ENCODE results near the gene MRPL24. TPM values are rescaled to one million over a fixed set of nuclear protein-coding genes. Genes with fewer than 3 reads are reported as not detected.

Gene MRPL24
- polyA plus RNA-seq, 1 donor: 58.1 TPM

DNA sequence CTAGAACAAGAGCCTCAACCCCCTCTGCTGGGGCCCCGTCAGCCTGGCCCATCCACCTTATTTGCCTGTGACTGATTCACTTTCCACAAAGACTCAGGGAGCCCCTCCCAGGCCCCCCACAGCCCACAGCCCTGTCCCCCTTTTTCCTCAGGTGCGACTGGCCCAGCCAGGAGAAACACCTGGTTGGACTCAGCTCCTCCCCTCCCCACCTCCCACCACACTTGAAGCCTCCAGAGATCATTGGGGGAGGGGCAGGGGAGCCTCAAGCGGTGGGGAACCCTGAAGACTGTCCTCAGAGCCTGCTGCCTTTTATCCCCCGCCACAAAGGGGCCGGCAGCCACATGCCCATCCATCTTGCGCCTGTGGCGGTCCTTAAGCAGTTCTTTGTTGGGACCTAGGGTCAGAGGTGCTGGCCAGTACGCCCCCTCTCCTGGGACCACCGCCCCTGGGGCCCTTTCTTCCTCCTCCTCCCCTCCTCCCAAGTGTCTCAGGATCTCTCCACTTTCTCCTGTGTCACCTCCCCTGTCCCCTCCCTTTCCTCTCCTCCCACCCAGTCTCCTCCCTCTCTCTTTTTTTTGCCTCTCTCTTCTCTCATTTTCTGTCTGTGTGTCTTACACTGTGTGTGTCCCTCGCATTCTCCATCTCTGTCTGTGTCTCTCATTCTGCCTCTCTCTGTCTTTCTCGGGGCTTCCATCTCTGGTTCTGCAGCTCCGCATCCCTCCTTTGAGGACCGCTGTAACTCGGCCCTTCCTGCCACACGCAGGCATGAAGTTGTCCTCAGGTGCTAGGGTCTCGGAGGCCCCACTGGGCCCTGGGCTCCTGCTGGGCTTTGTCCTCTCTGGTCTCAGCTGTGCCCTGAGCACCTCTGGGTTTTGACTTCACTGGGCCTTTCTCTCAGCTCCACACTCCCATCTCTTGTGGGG lies 47.7 kb downstream of the MRPL24 start:
- peak; percentile 83 to 89 for DNase-seq
- peak overlapping the region; percentile 53 for H3K27ac ChIP-seq (ENCODE audit: low read length)
- no peaks in the 10 kb centered on the region for H3K36me3 ChIP-seq (ENCODE audit: control insufficient read depth, insufficient read depth, low read length)
- no peaks in the 10 kb centered on the region for H3K27me3 ChIP-seq (ENCODE audit: control insufficient read depth, insufficient read depth, low read length)
- H3K4me1 ChIP-seq (ENCODE audit: control insufficient read depth, insufficient read depth, low read length): peaks cover 57% of the 10 kb centered on the region
- 43% methylated on average over 1 of the region's 16 CpGs for WGBS (ENCODE audit: insufficient coverage, low lambda C conversion rate)
- H3K4me3 ChIP-seq (ENCODE audit: low read length): no peak overlapping the region
- H3K9me3 ChIP-seq (ENCODE audit: control insufficient read depth, low read depth, low read length): no peaks in the 10 kb centered on the region

DNA sequence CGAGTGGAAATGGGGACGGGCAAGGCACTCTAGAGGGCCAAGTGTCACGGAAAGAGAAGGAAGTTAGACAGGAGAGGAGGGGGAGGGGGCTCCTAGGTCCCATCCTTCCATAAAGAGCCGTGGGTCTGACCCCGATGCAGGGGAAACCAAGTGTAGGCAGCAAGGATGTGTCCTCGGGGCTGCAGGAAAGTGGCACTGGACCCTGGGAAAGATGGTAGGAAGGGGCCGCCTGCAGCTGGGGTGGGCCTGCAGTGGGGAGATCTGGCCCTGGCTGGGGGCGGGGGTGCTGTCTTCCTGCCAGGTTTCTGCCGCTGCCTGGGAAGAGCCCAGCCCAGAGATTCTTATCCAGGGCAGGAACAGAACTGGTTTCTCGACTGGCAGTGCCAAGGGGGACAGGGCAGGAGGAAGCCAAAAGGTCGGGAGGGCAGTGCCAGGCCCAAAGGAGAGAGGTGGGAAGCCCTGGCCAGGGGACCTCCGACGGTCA lies 48.4 kb downstream of the MRPL24 start:
- H3K27ac ChIP-seq (ENCODE audit: low read length): peak overlapping the region; percentile 53
- H3K36me3 ChIP-seq (ENCODE audit: control insufficient read depth, insufficient read depth, low read length): no peaks in the 10 kb centered on the region
- no peak overlapping the region for H3K4me3 ChIP-seq (ENCODE audit: low read length)
- DNase-seq: no peak
- peaks cover 57% of the 10 kb centered on the region for H3K4me1 ChIP-seq (ENCODE audit: control insufficient read depth, insufficient read depth, low read length)
- H3K9me3 ChIP-seq (ENCODE audit: control insufficient read depth, low read depth, low read length): no peaks in the 10 kb centered on the region
- no CpG with 5 or more reads among the region's 13 CpGs for WGBS (ENCODE audit: insufficient coverage, low lambda C conversion rate)
- H3K27me3 ChIP-seq (ENCODE audit: control insufficient read depth, insufficient read depth, low read length): no peaks in the 10 kb centered on the region

DNA sequence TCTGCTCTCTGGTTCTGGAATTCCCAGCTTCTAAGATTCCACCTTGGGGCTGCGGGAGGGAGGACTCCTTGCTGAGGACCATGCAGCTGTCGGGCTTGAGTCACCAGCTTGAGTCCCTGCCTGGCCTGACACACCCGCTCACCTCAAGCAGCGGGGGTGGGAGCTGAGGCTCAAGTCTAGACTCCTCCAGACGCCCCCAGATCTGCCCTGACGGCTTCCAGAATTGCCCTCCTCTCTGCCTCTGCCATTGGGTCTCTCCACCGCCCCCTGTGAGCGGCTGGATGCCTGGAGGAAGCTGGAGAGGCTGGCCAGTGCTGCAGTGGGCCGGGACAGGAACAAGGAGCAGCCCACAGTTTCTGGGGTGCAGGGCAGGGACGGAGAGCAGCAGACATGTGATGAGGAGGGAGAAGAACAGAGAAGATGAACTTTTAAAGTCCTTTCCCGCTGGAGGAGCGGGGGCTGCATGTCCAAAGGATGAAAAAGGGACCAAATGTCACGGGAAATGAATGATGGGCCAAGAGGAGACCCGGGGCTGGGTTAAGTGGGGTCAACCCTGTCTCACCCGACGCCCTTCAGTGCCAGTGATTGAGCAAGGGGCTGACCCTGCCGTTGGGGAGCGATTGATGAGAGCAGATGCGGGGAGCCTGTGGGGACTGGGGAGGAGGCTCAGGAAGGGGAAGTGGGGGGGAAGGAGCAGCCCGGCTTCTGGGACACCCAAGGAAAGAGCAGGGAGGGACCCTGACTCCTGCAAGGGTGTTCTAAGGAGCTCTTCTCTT lies 49.0 kb downstream of the MRPL24 start:
- no peak overlapping the region for H3K4me3 ChIP-seq (ENCODE audit: low read length)
- H3K9me3 ChIP-seq (ENCODE audit: control insufficient read depth, low read depth, low read length): no peaks in the 10 kb centered on the region
- no peaks in the 10 kb centered on the region for H3K36me3 ChIP-seq (ENCODE audit: control insufficient read depth, insufficient read depth, low read length)
- H3K4me1 ChIP-seq (ENCODE audit: control insufficient read depth, insufficient read depth, low read length): peaks cover 57% of the 10 kb centered on the region
- no peak overlapping the region for H3K27ac ChIP-seq (ENCODE audit: low read length)
- WGBS (ENCODE audit: insufficient coverage, low lambda C conversion rate): no CpG with 5 or more reads among the region's 20 CpGs
- DNase-seq: peak in 1 of 2 donors; percentile 68
- H3K27me3 ChIP-seq (ENCODE audit: control insufficient read depth, insufficient read depth, low read length): no peaks in the 10 kb centered on the region

DNA sequence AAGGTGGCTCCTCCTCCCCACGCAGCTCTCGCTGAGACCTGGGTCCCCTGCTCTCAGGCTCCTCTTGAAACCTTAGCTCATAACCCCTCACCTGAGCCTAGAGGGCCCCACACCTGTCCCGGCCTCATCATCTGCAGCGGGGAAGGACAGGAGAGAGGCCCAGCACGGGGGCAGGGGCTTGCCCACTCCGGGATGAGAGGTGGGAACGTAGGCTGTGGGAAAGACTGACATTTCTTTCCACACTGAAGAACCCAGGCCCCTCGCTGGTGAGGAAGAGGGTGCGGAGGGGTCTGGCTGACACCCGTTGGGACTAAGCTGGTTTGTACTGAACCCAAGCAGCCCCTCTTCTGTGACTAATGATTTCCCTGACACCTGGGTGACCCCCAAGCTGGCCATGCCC lies 49.7 kb downstream of the MRPL24 start:
- Histone ChIP-seq H3K4me1 (ENCODE audit: control insufficient read depth, insufficient read depth, low read length) (peaks cover 57% of the 10 kb centered on the region), H3K36me3 (ENCODE audit: control insufficient read depth, insufficient read depth, low read length) (no peaks in the 10 kb centered on the region), H3K9me3 (ENCODE audit: control insufficient read depth, low read depth, low read length) (no peaks in the 10 kb centered on the region), H3K27ac (ENCODE audit: low read length) (no peak overlapping the region), H3K27me3 (ENCODE audit: control insufficient read depth, insufficient read depth, low read length) (no peaks in the 10 kb centered on the region), H3K4me3 (ENCODE audit: low read length) (no peak overlapping the region)
- WGBS (ENCODE audit: insufficient coverage, low lambda C conversion rate): no CpG with 5 or more reads among the region's 10 CpGs
- DNase-seq: no peak

DNA sequence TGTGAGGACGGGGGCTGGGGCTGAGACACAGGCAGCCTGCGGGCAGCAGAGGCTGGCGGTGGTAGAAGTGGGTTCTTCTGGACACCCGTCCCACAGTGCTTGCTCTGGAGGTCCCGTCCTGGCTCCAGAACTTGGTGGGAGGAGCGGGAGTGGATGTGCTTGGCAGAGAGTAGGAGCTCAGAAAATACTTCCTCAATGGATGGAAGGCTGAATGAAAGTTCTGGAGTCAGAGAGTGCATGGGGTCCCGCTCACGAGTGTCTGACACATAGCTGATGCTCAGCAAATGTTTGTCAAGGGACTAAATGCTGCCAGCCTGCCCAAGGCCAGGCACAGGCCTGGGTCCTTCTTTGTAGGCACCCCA lies 50.2 kb downstream of the MRPL24 start:
- no peaks in the 10 kb centered on the region for H3K36me3 ChIP-seq (ENCODE audit: control insufficient read depth, insufficient read depth, low read length)
- no peak for DNase-seq
- no peaks in the 10 kb centered on the region for H3K9me3 ChIP-seq (ENCODE audit: control insufficient read depth, low read depth, low read length)
- peaks cover 57% of the 10 kb centered on the region for H3K4me1 ChIP-seq (ENCODE audit: control insufficient read depth, insufficient read depth, low read length)
- no peaks in the 10 kb centered on the region for H3K27me3 ChIP-seq (ENCODE audit: control insufficient read depth, insufficient read depth, low read length)
- WGBS (ENCODE audit: insufficient coverage, low lambda C conversion rate): no CpG with 5 or more reads among the region's 8 CpGs
- no peak overlapping the region for H3K4me3 ChIP-seq (ENCODE audit: low read length)
- H3K27ac ChIP-seq (ENCODE audit: low read length): no peak overlapping the region

DNA sequence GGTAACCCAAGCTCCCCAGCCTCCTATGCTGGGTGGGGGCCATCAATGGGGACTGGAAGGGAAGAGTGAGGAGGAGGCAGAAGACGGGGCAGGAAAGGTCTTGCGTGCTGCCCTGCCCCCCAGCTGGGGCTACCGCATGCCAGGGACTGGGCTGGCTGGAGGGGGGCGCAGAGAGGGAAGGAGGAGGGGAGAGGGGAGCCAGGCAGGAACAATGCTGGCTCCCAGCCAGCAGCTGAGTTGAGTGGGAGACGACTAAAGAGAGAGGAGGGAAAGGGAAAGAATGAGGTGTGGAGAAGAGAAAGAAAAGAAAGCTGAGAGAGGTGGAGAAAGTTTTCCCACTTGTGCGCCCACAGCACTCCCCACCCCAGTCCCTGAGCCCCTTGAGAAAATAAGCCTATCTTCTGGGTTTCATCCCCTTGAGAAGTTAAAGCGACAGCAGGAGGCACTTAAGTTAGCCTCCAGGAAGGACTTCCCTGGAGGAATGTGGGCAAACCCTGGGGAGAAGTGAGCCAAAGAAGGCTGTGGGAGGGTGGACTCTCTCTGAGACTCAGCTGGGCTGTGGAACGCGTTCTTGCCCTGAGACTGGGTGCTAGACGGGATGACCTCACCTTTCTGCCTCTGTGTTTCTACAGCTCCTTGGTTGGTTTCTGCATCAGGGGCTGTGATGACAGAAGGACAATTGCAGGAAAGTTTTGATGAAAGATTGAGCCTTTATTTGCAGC lies 50.8 kb downstream of the MRPL24 start:
- Histone ChIP-seq H3K27me3 (ENCODE audit: control insufficient read depth, insufficient read depth, low read length) (no peaks in the 10 kb centered on the region), H3K4me1 (ENCODE audit: control insufficient read depth, insufficient read depth, low read length) (peaks cover 57% of the 10 kb centered on the region)
- no CpG with 5 or more reads among the region's 10 CpGs for WGBS (ENCODE audit: insufficient coverage, low lambda C conversion rate)

DNA sequence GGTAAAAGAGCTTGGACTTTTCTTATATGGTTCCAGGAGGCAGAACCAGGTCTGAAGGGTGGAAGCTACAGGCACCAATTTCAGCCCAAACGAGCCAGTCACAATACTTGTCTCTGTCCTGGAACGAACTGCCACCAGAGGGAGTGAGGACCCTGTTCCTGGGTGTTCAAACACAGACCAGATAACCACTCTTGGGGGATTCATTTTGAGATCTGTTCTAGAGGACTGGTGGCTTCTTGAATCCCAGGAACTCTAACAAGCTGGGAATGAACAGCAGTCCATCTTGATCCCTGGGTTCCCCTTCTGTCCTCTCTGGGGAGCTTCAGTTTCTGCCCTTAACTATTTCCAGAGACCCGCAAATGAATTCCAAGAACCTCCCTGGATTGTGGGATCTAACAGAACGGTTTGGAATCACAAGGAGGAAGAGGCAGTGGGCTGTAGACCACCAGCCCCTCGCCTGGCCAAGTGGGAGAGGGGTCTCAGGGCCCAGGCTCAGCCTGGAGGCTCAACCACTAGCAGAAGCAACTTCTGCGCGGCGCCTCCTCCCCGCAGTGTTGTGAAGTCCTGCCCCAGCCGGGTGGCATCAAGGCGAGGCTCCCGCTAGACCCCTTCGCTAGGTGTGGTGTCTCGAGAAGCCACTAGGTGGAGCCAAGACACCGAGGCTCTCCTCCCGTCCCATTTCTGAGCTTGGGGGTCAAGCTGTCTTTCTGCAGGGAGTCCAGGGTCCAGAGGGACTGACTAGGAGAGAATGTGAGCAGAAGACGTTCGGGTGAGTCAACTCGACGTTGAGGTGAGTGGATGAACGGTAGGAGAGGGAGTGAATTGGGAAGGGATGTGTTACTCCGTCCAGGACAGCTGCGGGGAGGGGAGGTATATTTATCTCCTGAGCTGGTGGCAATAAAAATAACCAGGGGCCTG lies 51.6 kb downstream of the MRPL24 start:
- no peak overlapping the region for H3K4me3 ChIP-seq (ENCODE audit: low read length)
- H3K27ac ChIP-seq (ENCODE audit: low read length): no peak overlapping the region
- H3K36me3 ChIP-seq (ENCODE audit: control insufficient read depth, insufficient read depth, low read length): no peaks in the 10 kb centered on the region
- DNase-seq: peak; percentile 82 to 86
- peaks cover 4% of the 10 kb centered on the region for H3K27me3 ChIP-seq (ENCODE audit: control insufficient read depth, insufficient read depth, low read length)
- H3K9me3 ChIP-seq (ENCODE audit: control insufficient read depth, low read depth, low read length): no peaks in the 10 kb centered on the region
- no CpG with 5 or more reads among the region's 23 CpGs for WGBS (ENCODE audit: insufficient coverage, low lambda C conversion rate)
- H3K4me1 ChIP-seq (ENCODE audit: control insufficient read depth, insufficient read depth, low read length): peaks cover 52% of the 10 kb centered on the region

More for the DNA sequence above, 50.8 kb downstream of the MRPL24 start:
- H3K36me3 ChIP-seq (ENCODE audit: control insufficient read depth, insufficient read depth, low read length): no peaks in the 10 kb centered on the region
- no peak for DNase-seq
- H3K4me3 ChIP-seq (ENCODE audit: low read length): no peak overlapping the region
- H3K9me3 ChIP-seq (ENCODE audit: control insufficient read depth, low read depth, low read length): no peaks in the 10 kb centered on the region
- H3K27ac ChIP-seq (ENCODE audit: low read length): no peak overlapping the region

Other genes with a start within 250 kb of the MRPL24 start
- gene MEF2D, start 240.3 kb downstream of the MRPL24 start, polyA plus RNA-seq: 25.0 TPM
- 13.9 TPM for gene IQGAP3, start 168.5 kb downstream of the MRPL24 start, polyA plus RNA-seq
- 0.15 TPM for gene TTC24, start 161.4 kb downstream of the MRPL24 start, polyA plus RNA-seq
- 66.9 TPM for gene NAXE, start 149.3 kb downstream of the MRPL24 start, polyA plus RNA-seq
- 25.9 TPM for gene GPATCH4, start 139.6 kb downstream of the MRPL24 start, polyA plus RNA-seq
- 0.16 TPM for gene HAPLN2, start 121.7 kb downstream of the MRPL24 start, polyA plus RNA-seq
- gene BCAN, start 99.0 kb downstream of the MRPL24 start, polyA plus RNA-seq: 12.1 TPM
- gene NES, start 63.7 kb downstream of the MRPL24 start, polyA plus RNA-seq: 26.5 TPM
- 16.7 TPM for gene CRABP2, start 35.5 kb downstream of the MRPL24 start, polyA plus RNA-seq
- gene METTL25B, start 12.6 kb downstream of the MRPL24 start, polyA plus RNA-seq: 59.3 TPM
- 36.6 TPM for gene ISG20L2, start 12.3 kb downstream of the MRPL24 start, polyA plus RNA-seq
- 244 TPM for gene HDGF, start 10.6 kb upstream of the MRPL24 start, polyA plus RNA-seq
- 61.3 TPM for gene PRCC, start 26.4 kb upstream of the MRPL24 start, polyA plus RNA-seq
- 5.3 TPM for gene SH2D2A, start 75.8 kb upstream of the MRPL24 start, polyA plus RNA-seq
- gene INSRR, start 118.0 kb upstream of the MRPL24 start, polyA plus RNA-seq: 0.09 TPM
- 0.15 TPM for gene NTRK1, start 119.8 kb upstream of the MRPL24 start, polyA plus RNA-seq
- 5.9 TPM for gene PEAR1, start 152.6 kb upstream of the MRPL24 start, polyA plus RNA-seq
- gene LRRC71, start 179.5 kb upstream of the MRPL24 start, polyA plus RNA-seq: 0.28 TPM

Measured in large intestine (tissue), 3 donors.